ENCODE measurements around the gene RFT1. TPM values are rescaled to one million over a fixed set of nuclear protein-coding genes. Genes with fewer than 3 reads are reported as not detected.

RFT1 gene
- total and polyA plus RNA-seq, 2 donors (not counting 3 experiments of a cell fraction or from before 2014, with no cell fraction given), result 29.8 to 39.9 TPM

GRCh38 chr3:53174346-53175250, 44.4 kb upstream of the RFT1 start:
- Histone ChIP-seq H3K9ac (replicated peaks; ENCODE audit: extremely low read depth, insufficient read depth, low read length) (no peak overlapping the region), H3K9me1 (replicated peaks; ENCODE audit: control insufficient read depth, extremely low read depth, insufficient read depth, low read length) (no peaks in the 10 kb centered on the region), H3K27ac (ENCODE audit: insufficient read depth, low read depth, low read length) (no peak overlapping the region), H3K27me3 (ENCODE audit: control insufficient read depth in 2 of 2, insufficient read depth in 2 of 2, low read length in 2 of 2) (no peaks in the 10 kb centered on the region), H3K79me2 (ENCODE audit: control insufficient read depth, insufficient read depth, low read length) (no peaks in the 10 kb centered on the region), H2AFZ (ENCODE audit: low read depth, low read length) (no peak overlapping the region), H3K4me2 (ENCODE audit: insufficient read depth, low read length) (no peak overlapping the region), H3K9me3 (replicated peaks; ENCODE audit: control insufficient read depth, insufficient read depth, low read length) (no peaks in the 10 kb centered on the region), H4K20me1 (replicated peaks; ENCODE audit: control insufficient read depth, extremely low read depth, insufficient read depth, low read length) (no peaks in the 10 kb centered on the region), H3K4me1 (ENCODE audit: control insufficient read depth, extremely low read depth, insufficient read depth, low read length) (peaks cover 3% of the 10 kb centered on the region), H3K4me3 (replicated peaks in 1 of 3; ENCODE audit: insufficient read depth in 1 of 3, low read depth in 1 of 3, low read length in 3 of 3) (no peak overlapping the region), H3K36me3 (ENCODE audit: control insufficient read depth in 2 of 2, extremely low read depth in 1 of 2, insufficient read depth in 2 of 2, low read length in 2 of 2) (peaks cover 0 to 5% of the 10 kb centered on the region in 2 experiments)
- TF ChIP-seq, protein P1, sequence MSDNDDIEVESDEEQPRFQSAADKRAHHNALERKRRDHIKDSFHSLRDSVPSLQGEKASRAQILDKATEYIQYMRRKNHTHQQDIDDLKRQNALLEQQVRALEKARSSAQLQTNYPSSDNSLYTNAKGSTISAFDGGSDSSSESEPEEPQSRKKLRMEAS (IDR thresholded peaks at IDR 0.05; ENCODE audit: insufficient read depth, insufficient read length), result no peak
- TF ChIP-seq GATA2 (IDR thresholded peaks at IDR 0.05; ENCODE audit: insufficient read depth, insufficient read length, low read depth, low read length) (no peak), JUN (IDR thresholded peaks at IDR 0.05; ENCODE audit: borderline replicate concordance, insufficient read depth, insufficient read length, low read depth) (no peak), EZH2 (IDR thresholded peaks at IDR 0.05; ENCODE audit: borderline replicate concordance, low read depth, low read length, severe bottlenecking) (no peak), FOS (IDR thresholded peaks at IDR 0.05; ENCODE audit: borderline replicate concordance, insufficient read depth, low read length) (no peak), POLR2AphosphoS5 (IDR thresholded peaks at IDR 0.05; ENCODE audit: insufficient read depth, low read depth, low read length) (no peak), POLR2A (IDR thresholded peaks at IDR 0.05; ENCODE audit: low read depth, low read length) (no peak)
- TF ChIP-seq, protein P2, sequence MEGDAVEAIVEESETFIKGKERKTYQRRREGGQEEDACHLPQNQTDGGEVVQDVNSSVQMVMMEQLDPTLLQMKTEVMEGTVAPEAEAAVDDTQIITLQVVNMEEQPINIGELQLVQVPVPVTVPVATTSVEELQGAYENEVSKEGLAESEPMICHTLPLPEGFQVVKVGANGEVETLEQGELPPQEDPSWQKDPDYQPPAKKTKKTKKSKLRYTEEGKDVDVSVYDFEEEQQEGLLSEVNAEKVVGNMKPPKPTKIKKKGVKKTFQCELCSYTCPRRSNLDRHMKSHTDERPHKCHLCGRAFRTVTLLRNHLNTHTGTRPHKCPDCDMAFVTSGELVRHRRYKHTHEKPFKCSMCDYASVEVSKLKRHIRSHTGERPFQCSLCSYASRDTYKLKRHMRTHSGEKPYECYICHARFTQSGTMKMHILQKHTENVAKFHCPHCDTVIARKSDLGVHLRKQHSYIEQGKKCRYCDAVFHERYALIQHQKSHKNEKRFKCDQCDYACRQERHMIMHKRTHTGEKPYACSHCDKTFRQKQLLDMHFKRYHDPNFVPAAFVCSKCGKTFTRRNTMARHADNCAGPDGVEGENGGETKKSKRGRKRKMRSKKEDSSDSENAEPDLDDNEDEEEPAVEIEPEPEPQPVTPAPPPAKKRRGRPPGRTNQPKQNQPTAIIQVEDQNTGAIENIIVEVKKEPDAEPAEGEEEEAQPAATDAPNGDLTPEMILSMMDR (IDR thresholded peaks at IDR 0.05; ENCODE audit: extremely low read depth in 1 of 2, insufficient read depth in 1 of 2, low read depth in 1 of 2, low read length in 2 of 2), result no peak
- intact Hi-C loops (cut with micrococcal nuclease) (no loop called here), dilution Hi-C loops (cut with MboI; ENCODE audit: extremely low pct_ligation_motif_present, low sequenced_read_pairs) (no loop called here)
- POLR2A ChIA-PET, result no interaction called here
- CTCF ChIA-PET, result interaction anchor here (1.0 kb wide), 1 partner anchor 22 kb away, joined by 3 read pairs; no protein-coding TSS in a partner anchor
- no TSS peak for BruUV-seq (replicated peaks)
- no peak for FAIRE-seq
- DNase-seq (ENCODE audit: low read depth, low spot score), result no peak
